ENCODE data around the gene CD1C.
"Not testable (repeated sequence)": the region's sequence is repeated elsewhere in the genome, so short reads cannot be mapped to it uniquely, and the experiment has no call there.

DNA sequence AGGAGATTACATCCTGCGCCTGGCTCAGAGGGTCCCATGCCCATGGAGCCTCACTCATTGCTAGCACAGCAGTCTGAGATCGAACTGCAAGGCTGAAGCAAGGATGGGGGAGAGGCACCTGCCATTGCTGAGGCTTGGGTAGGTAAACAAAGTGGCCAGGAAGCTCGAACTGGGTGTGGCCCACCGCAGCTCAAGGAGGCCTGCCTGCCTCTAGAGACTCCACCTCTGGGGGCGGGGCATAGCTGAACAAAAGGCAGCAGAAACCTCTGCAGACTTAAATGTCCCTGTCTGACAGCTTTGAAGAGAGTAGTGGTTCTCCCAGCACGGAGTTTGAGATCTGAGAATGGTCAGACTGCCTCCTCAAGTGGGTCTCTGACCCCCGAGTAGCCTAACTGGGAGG is 46.7 kb downstream of the CD1C start:
- TF ChIP-seq ZNF396, FOXJ3 (CRISPR knock-in tag; IDR thresholded peaks at IDR 0.05; ENCODE audit: borderline replicate concordance): not testable (repeated sequence)
- TF ChIP-seq, protein P1, sequence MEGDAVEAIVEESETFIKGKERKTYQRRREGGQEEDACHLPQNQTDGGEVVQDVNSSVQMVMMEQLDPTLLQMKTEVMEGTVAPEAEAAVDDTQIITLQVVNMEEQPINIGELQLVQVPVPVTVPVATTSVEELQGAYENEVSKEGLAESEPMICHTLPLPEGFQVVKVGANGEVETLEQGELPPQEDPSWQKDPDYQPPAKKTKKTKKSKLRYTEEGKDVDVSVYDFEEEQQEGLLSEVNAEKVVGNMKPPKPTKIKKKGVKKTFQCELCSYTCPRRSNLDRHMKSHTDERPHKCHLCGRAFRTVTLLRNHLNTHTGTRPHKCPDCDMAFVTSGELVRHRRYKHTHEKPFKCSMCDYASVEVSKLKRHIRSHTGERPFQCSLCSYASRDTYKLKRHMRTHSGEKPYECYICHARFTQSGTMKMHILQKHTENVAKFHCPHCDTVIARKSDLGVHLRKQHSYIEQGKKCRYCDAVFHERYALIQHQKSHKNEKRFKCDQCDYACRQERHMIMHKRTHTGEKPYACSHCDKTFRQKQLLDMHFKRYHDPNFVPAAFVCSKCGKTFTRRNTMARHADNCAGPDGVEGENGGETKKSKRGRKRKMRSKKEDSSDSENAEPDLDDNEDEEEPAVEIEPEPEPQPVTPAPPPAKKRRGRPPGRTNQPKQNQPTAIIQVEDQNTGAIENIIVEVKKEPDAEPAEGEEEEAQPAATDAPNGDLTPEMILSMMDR (IDR thresholded peaks at IDR 0.05): not testable (repeated sequence)
- TF ChIP-seq, protein P2, sequence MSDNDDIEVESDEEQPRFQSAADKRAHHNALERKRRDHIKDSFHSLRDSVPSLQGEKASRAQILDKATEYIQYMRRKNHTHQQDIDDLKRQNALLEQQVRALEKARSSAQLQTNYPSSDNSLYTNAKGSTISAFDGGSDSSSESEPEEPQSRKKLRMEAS (CRISPR knock-in tag; IDR thresholded peaks at IDR 0.05): not testable (repeated sequence)
